Urothelium cell line (cell line): ENCODE results near the gene HK3.
"Not testable (repeated sequence)": the region's sequence is repeated elsewhere in the genome, so short reads cannot be mapped to it uniquely, and the experiment has no call there.

Experiments used
- DNase-seq: peaks from one replicate; pipeline ENCODE4 v3.0.0; 2011; ENCODE audit warnings: low spot score, mixed read lengths
- FAIRE-seq: peaks from 2 replicates; lab custom pipeline; 2011; peaks lifted over from hg19 to GRCh38; lab: Jason Lieb, UNC

Gene HK3

DNA sequence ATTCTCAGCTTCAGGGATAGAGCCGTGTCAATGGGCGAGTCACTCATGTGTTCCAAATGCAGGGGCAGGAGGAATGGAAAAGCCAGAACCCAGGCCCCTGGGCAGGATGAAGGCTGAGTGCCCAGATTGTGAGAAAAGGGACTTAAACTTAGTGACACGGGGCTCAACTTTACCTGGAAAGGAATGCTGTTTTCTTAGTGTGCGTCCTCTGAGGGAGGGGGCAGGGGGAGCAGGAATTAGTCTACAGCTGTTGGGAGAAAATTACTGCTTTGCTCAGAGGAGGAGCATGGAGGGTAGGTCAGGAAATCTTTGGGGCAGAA, 14.6 kb downstream of the HK3 start:
- FAIRE-seq, result no peak

DNA sequence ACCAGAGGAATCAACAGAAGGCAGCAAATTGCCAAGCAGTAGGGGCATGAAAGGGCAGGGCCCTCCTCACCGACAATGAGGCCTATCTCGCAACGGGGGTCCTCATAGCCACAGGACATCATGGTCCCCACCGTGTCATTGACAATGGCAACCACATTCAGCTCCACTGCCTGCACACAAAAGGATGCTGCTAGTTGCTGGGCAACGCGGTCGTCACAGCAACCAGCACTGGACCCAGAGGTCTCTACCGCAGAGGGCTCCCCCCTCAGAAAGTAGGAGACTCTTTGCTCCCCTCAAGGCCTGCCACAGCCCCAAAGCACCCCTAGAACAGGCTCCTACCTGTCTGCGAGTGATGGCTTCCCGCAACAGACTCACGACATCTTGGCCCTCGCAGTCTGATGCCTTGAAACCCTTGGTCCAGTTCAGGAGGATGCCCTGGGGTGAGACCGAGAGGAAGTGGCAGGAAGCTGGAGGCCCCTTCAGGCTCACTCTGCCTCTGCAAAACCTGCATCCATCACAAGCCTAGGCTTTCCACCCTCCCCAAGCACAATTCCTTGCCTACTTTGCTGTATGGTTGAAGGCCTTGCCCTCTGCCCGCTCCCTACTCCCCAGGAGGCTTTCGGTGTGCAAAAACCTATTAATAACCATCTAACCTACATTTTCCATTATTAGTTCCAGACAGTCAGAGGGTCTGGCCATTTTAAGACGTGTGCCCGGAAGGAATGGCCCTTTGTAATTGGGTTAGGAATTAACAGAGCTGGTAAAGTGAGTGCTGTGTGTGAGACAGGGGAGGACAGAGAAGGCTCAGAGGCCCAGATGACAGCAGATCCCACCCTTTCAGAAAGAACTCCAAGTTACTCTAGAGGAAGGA, 15.2 kb downstream of the HK3 start:
- DNase-seq (no peak), FAIRE-seq (no peak)

More for the DNA sequence above, 14.6 kb downstream of the HK3 start:
- no peak for DNase-seq

DNA sequence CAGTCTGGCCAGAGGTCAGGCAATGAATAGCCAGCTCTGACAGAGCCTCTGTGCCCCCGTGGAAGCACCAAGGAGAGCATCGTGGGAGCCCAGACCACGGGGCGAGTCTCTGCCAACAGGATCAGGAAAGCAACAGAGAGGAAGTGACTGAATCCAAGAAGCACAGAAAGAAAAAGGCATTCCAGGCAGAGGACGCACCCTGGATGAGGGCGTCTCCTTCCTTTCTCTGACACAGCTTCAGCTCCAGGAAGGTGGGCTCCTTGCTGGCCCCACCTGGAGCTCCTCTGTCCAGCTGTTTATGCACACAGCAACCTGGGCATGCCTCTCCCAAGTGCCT, 16.6 kb downstream of the HK3 start:
- no peak for FAIRE-seq
- no peak for DNase-seq

- no peak for FAIRE-seq
- no peak for DNase-seq
Measured at GRCh38 chr5:176881816-176882566, 17.2 kb downstream of the HK3 start.

DNA sequence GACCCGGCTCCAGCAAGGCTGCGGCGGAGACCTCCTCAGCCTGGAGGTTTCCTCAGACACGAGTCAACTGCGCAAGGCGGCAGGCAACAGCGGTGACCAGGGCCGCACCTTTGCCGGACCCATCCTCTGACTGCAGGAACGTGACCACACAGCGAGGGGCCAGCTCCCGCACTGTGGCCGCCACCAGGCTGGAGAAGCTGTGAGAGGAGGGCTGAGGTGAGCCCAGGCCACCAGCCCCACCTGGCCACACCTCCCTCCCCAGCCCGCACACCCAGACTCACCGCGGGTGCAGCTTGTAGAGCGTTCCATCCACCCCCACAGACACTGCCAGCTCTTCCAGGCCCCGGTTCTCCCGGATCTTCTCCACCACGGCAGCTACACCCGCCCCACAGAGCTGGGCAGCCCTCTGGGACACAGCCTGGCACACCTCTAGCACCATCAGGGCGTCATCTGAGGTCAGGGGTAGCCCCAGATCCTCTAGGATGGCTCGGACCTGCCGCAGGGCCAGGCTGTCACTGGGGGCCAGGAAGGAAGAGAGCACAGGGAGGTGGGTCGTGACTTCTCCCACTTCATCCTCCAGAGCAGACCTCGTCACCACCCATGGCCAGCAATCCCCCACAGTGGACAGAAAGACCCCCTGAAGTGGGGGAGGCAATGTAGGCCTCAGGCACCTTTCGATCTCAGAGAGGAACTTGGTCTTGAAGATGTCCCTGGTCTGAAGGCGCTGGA, 18.0 kb downstream of the HK3 start:
- FAIRE-seq, result no peak
- DNase-seq, result no peak

DNA sequence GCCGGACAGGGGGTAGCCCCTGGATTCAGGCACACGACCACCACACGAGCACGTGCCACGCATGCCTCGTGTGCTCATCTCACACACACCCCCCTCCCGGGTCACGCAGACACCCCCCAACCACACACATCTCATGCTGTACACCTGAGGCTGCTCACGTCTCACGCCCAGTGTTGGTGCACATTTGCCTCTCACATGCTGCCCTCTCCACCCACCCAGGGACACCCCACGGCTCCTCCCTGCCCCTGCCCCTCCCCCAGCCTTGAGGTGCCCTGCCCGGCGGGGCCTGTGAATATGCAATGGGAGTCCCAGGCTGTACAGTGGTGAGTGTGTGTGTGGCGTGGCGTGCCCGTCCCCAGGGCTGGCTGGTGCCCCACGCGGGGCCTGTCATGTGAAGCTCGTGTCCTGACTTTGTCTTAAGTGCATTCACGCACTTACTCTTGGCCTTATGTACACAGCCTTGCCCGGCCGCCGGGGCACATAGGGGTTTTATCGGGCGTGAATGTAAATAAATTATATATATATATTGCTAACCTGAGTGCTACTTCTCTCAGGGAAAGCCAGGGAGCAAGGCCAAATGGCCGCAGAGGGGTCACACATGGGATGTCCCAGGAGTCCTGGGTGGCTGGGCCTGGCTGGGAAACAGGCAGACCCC, 18.7 kb downstream of the HK3 start:
- DNase-seq, result no peak
- FAIRE-seq, result no peak

GRCh38 chr5:176879663-176880361, 19.3 kb downstream of the HK3 start:
- DNase-seq (no peak), FAIRE-seq (no peak)

DNA sequence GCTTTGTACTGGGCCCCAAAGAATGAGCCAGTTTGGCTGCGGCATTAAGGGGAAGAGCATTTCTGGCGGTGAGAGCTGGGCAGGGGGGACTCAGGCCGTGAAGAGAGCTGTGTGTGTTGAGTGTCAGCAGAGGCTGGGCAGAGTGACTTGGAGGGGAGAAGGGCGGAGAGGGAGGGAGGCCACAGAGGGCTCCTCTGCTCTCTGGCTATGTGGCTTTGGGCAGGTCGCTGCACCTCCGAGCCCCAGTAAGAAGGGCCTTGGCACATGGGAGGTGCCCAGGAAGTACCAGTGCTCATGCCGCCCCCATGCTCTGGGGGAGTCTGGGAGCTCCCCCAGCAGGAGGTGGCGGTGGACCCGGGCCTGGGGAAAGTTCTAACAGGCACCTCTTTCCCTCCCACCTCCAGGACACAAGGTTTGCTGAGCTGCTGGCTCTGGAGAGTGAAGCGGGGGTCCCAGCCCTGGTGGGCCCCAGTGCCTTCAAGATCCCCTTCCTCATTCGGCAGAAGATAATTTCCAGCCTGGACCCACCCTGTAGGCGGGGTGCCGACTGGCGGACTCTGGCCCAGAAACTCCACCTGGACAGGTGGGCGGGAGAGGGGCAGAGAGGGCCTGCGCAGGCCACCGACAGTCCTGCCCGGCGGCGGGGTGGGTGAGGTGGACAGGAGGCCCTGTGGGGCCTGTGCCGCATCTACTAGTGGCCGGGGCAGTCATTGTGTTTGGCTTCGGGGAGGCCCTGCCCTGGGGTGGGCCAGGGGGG, 20.1 kb downstream of the HK3 start:
- DNase-seq, result no peak
- FAIRE-seq, result no peak

DNA sequence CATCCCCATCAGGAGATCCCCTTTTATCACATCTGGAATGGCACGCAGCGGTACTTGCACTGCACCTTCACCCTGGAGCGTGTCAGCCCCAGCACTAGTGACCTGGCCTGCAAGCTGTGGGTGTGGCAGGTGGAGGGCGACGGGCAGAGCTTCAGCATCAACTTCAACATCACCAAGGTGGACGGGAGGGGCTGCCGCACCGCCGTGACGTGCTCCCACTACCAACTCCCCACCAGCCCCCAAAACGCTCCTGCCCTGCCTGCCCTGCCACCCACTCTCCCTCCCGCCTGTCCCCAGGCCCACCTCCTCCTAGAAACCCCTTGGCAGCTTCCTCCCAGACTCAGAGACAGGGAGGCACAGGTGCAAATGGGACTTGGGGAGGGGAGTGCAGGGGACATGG, 20.7 kb downstream of the HK3 start:
- FAIRE-seq, result no peak
- no peak for DNase-seq

GRCh38 chr5:176877793-176878331, 21.3 kb downstream of the HK3 start:
- DNase-seq, result no peak

GRCh38 chr5:176876506-176877431, 22.4 kb downstream of the HK3 start:
- FAIRE-seq (no peak), DNase-seq (no peak)

More at GRCh38 chr5:176877793-176878331, 21.3 kb downstream of the HK3 start:
- FAIRE-seq, result no peak

DNA sequence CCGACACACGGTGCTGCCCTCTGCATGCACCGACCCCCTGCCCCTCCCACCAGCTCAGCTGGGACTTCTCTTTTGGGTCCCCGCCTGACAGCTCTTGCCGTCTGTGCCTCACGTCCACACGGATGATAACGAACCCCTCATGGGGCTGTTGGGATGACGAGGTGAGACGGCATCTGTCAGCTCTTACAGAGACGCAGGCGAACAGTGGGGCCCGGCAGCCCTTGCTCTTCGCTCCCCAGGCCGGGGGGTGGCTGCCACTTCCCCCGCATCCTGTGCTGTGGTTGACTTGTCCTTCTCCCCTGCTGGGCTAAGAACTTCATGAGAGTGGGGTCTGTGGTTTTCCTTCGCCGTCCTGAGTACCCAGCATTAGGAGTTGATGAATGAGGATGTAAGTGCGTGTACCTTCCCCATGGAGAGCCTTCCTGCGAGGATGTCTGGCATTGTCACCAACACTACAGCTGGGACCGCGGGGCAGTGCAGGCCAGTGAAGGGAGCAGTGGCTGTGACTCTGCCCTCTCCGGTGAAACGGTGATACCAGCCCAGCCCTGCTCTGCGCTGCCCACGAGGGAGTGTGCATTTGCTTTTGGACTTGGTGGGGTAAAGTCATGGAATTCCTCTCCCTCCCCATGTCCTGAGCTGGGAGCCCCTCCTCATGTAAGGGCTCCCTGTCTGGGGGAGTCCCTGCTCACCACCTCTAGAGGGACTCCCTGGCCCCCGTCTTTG, 23.2 kb downstream of the HK3 start:
- DNase-seq (no peak), FAIRE-seq (no peak)

DNA sequence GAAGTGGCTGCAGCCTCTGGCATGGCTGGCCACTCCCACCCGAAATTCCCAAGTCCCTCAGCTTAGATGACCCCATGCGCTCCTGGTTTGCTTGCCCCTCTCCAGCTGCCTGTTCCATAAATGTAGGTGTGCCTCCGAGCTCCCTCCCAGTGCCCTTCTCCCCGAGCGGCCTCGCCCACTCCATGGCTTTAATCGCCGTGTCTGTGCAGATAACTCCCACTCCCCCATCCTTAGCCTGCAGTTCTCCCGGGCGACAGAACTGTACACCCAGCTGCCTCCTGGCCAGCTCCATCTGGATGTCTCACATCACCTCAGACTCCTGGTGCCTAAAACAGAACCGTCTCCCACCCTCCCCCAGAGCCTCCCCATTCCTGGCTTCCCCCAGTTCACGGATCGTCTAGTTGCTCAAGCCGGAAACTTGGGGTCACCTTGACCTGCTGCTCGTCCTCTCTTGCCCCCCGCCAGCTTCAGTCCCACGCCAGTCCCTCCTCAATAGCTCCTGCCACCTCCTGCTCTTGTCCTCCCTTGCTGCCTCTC, 24.1 kb downstream of the HK3 start:
- no peak for DNase-seq
- no peak for FAIRE-seq

DNA sequence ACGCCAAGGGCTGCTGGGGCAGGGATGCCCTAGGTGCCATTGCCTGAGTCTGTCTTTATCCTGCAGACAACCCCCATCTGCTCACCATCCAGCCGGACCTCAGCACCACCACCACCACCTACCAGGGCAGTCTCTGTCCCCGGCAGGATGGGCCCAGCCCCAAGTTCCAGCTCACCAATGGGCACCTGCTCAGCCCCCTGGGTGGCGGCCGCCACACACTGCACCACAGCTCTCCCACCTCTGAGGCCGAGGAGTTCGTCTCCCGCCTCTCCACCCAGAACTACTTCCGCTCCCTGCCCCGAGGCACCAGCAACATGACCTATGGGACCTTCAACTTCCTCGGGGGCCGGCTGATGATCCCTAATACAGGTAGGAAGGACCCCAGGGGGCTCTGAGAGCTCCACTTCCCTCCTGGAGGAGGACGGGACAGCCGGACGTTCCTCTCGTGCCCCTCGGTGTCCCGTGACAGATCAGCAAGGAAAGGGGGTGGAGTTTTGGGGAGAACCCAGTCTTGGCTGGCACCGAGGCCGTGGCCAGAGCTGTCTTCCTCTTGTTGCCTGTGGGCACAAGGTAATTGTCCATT, 24.9 kb downstream of the HK3 start:
- no peak for FAIRE-seq

GRCh38 chr5:176873541-176874172, 25.5 kb downstream of the HK3 start:
- FAIRE-seq (no peak), DNase-seq (no peak)

More for the DNA sequence above, 24.9 kb downstream of the HK3 start:
- no peak for DNase-seq

GRCh38 chr5:176873011-176873410, 26.1 kb downstream of the HK3 start:
- not testable (repeated sequence) for DNase-seq, FAIRE-seq

DNA sequence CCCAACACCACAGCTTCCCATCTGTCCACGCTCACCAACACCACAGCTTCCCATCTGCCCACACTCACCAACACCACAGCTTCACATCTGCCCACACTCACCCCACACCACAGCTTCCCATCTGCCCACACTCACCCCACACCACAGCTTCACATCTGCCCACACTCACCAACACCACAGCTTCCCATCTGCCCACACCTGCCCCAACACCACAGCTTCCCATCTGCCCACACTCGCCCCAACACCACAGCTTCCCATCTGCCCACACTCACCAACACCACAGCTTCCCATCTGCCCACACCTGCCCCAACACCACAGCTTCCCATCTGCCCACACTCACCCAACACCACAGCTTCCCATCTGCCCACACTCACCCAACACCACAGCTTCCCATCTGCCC, 26.6 kb downstream of the HK3 start:
- DNase-seq, FAIRE-seq: not testable (repeated sequence)
